SK-N-SH (cell line): ENCODE results near the gene ZNF319. TPM values are rescaled to one million over a fixed set of nuclear protein-coding genes. Genes with fewer than 3 reads are reported as not detected.
"Not testable (repeated sequence)": the region's sequence is repeated elsewhere in the genome, so short reads cannot be mapped to it uniquely, and the experiment has no call there.

Experiments
- CTCF ChIA-PET: fragments of 300-600, 350-600 bp; formaldehyde crosslinking; extraction: SDS; loops from one replicate; lab custom pipeline; 2021; lab: Yijun Ruan, JAX
- POLR2A ChIA-PET: fragments of 350-600 bp; sonication (Branson Sonifier 250); formaldehyde crosslinking; extraction: SDS; loops from one replicate; lab custom pipeline; 2020; ENCODE audit warnings: antibody characterized with exemption, inconsistent platforms; lab: Yijun Ruan, JAX
- DNase-seq: peaks from one replicate; pipeline ENCODE4 v3.0.0; 2012
- H2AFZ ChIP-seq: fragments of 200-600 bp; sonication (generic); 2 replicates; pipeline ENCODE4 v1.8.1; 2016; ENCODE audit warnings: antibody characterized with exemption, mild to moderate bottlenecking, low read depth
- H3F3A ChIP-seq: fragments of 200-600 bp; sonication (generic); replicated peaks from 2 replicates; pipeline ENCODE3; 2016; ENCODE audit warnings: antibody characterized with exemption, mild to moderate bottlenecking; ENCODE audit not compliant: insufficient read depth
- H3K27ac ChIP-seq, 2 experiments: fragments of 200-500 bp in 1 of 2; fragments of 200-600 bp in 1 of 2; sonication (Bioruptor generic) in 1 of 2; sonication (generic), shearing (Covaris generic) in 1 of 2; 2 replicates each; pipeline versions ENCODE4 v1.5.1 to v1.6.1; 2014 to 2016; ENCODE audit warnings: low read depth in 2 of 2, inconsistent platforms in 1 of 2, low read length in 1 of 2, mild to moderate bottlenecking in 1 of 2, mixed read lengths in 1 of 2
- H3K27me3 ChIP-seq: fragments of 200-600 bp; sonication (generic), shearing (Covaris generic); 2 replicates; pipeline ENCODE4 v1.6.1; 2016; ENCODE audit warnings: mixed run types; ENCODE audit not compliant: insufficient read depth
- H3K36me3 ChIP-seq, 2 experiments: fragments of 200-500 bp in 1 of 2; fragments of 200-600 bp in 1 of 2; sonication (Bioruptor generic) in 1 of 2; sonication (generic) in 1 of 2; replicated peaks in 1 of 2; 2 replicates each; pipeline versions ENCODE3 to v1.5.1; 2014 to 2016; ENCODE audit warnings: low read length in 1 of 2, mild to moderate bottlenecking in 1 of 2; ENCODE audit not compliant: insufficient read depth in 2 of 2, control insufficient read depth in 1 of 2
- H3K4me1 ChIP-seq, 2 experiments: fragments of 200-500 bp in 1 of 2; fragments of 200-600 bp in 1 of 2; sonication (Bioruptor generic) in 1 of 2; sonication (generic), shearing (Covaris generic) in 1 of 2; 2 replicates each; pipeline versions ENCODE4 v1.5.1 to v1.6.1; 2014 to 2016; ENCODE audit warnings: low read depth in 1 of 2, low read length in 1 of 2, mixed run types in 1 of 2; ENCODE audit not compliant: insufficient read depth in 2 of 2, control insufficient read depth in 1 of 2
- H3K4me2 ChIP-seq: fragments of 200-600 bp; sonication (generic), shearing (Covaris generic); 2 replicates; pipeline ENCODE4 v1.6.1; 2017; ENCODE audit warnings: mixed run types
- H3K4me3 ChIP-seq, 2 experiments: fragments of 200-500 bp in 1 of 2; fragments of 200-600 bp in 1 of 2; sonication (Bioruptor generic) in 1 of 2; sonication (generic), shearing (Covaris generic) in 1 of 2; 2 replicates each; pipeline versions ENCODE4 v1.5.1 to v1.8.1; 2014 to 2016; ENCODE audit warnings: low read depth in 2 of 2, inconsistent platforms in 1 of 2, low read length in 1 of 2, mild to moderate bottlenecking in 1 of 2, mixed read lengths in 1 of 2, moderate library complexity in 1 of 2
- H3K79me2 ChIP-seq: fragments of 200-600 bp; sonication (generic); 2 replicates; pipeline ENCODE4 v1.8.1; 2017; ENCODE audit warnings: mild to moderate bottlenecking; ENCODE audit not compliant: insufficient read depth
- H3K9ac ChIP-seq: fragments of 200-600 bp; sonication (generic); 2 replicates; pipeline ENCODE4 v1.6.1; 2017; ENCODE audit warnings: mixed run types
- H3K9me2 ChIP-seq: fragments of 200-600 bp; sonication (generic); 2 replicates; pipeline ENCODE4 v1.6.1; 2017; ENCODE audit warnings: mixed run types
- H3K9me3 ChIP-seq: fragments of 200-600 bp; sonication (generic); 2 replicates; pipeline ENCODE4 v1.6.1; 2017; ENCODE audit warnings: mixed run types, mild to moderate bottlenecking, moderate library complexity
- H4K20me1 ChIP-seq: fragments of 200-600 bp; sonication (generic); 2 replicates; pipeline ENCODE4 v1.6.1; 2017; ENCODE audit warnings: mild to moderate bottlenecking, mixed run types; ENCODE audit not compliant: insufficient read depth
- CHD2 ChIP-seq: fragments of 150-350 bp; IDR thresholded peaks from 2 replicates; pipeline ENCODE4 v1.6.1; 2018; ENCODE audit warnings: low read length; ENCODE audit not compliant: partially characterized antibody
- CTCF ChIP-seq: fragments of 200-600 bp; sonication (generic); IDR thresholded peaks from 2 replicates; pipeline ENCODE4 v1.6.1; 2017; ENCODE audit warnings: antibody characterized with exemption, mild to moderate bottlenecking, moderate library complexity
- EP300 ChIP-seq, 2 experiments: IDR thresholded peaks; 2 replicates each; pipeline versions ENCODE4 v1.4.0 to v1.6.1; 2012; ENCODE audit warnings: borderline replicate concordance in 1 of 2, low read depth in 1 of 2, low read length in 1 of 2
- FOXJ3 ChIP-seq: sonication (generic); formaldehyde crosslinking; IDR thresholded peaks from 2 replicates; pipeline ENCODE4 v1.5.1; 2020; ENCODE audit warnings: mild to moderate bottlenecking, missing genetic modification reagents
- GATA2 ChIP-seq: sonication (generic); formaldehyde crosslinking; IDR thresholded peaks from 2 replicates; pipeline ENCODE4 v1.5.0; 2020; ENCODE audit warnings: mild to moderate bottlenecking, missing genetic modification reagents
- IRF3 ChIP-seq: fragments of 150-350 bp; IDR thresholded peaks from 2 replicates; pipeline ENCODE4 v1.6.1; 2016; ENCODE audit warnings: mild to moderate bottlenecking, low read depth, low read length
- MXI1 ChIP-seq: IDR thresholded peaks from 2 replicates; pipeline ENCODE4 v1.6.1; 2012; ENCODE audit warnings: mild to moderate bottlenecking, low read depth, low read length, improper control_type of control experiment
- RAD21 ChIP-seq: IDR thresholded peaks from 2 replicates; pipeline ENCODE4 v1.6.1; 2012; ENCODE audit warnings: mild to moderate bottlenecking, low read length
- RXRA ChIP-seq: IDR thresholded peaks from 2 replicates; pipeline ENCODE4 v1.4.0; 2012; ENCODE audit warnings: low read depth, mild to moderate bottlenecking, borderline replicate concordance
- TCF12 ChIP-seq: IDR thresholded peaks from 2 replicates; pipeline ENCODE4 v1.4.0; 2012
- TEAD4 ChIP-seq: IDR thresholded peaks from 2 replicates; pipeline ENCODE4 v1.4.0; 2012; ENCODE audit warnings: mild to moderate bottlenecking, borderline replicate concordance; ENCODE audit not compliant: insufficient read depth
- WGBS: methylation state at CpG from one replicate; pipeline ENCODE4 v1.1.6; 2017; ENCODE audit warnings: low lambda C conversion rate; 5-methylcytosine and 5-hydroxymethylcytosine counted together
- polyA plus RNA-seq, 3 experiments: library from polyadenylated mRNA; depleted of rRNA; stranded (reverse); fragments of >200 nt; gene quantifications; 2 replicates each; pipeline ENCODE4 v1.2.3, GENCODE V29; 2012

ZNF319 gene
- polyA plus RNA-seq, 1 of the 3 experiments (the other 2 are of a cell fraction): 7.6 TPM

- CTCF ChIA-PET: interaction anchor here (0.6 to 1.8 kb wide), 6 partner anchors 9 to 201 kb away, joined by 3 to 5 read pairs (median 4); partner anchors contain the start of gene ZNF319
Observed at GRCh38 chr16:57979006-57979585, 21.4 kb downstream of the ZNF319 start.

GRCh38 chr16:57978070-57978465 is 22.4 kb downstream of the ZNF319 start:
- H2AFZ ChIP-seq, H3K4me2 ChIP-seq, H3K79me2 ChIP-seq, H3F3A ChIP-seq, H3K36me3 ChIP-seq, H3K9me3 ChIP-seq, H4K20me1 ChIP-seq, H3K27ac ChIP-seq, H3K4me1 ChIP-seq, H3K27me3 ChIP-seq, H3K4me3 ChIP-seq, POLR2A ChIA-PET, H3K9me2 ChIP-seq, H3K9ac ChIP-seq, DNase-seq: not testable (repeated sequence)
- CTCF ChIA-PET: interaction anchor here (0.8 to 1.4 kb wide), 4 partner anchors 78 to 143 kb away, joined by 3 to 8 read pairs (median 4); no protein-coding TSS in a partner anchor
- WGBS: 86% methylated on average over 1 of the region's 2 CpGs

More at GRCh38 chr16:57979006-57979585, 21.4 kb downstream of the ZNF319 start:
- H3K27me3 ChIP-seq: no peaks in the 10 kb centered on the region; the same call in 1 of the 2 replicates
- no peak for TF ChIP-seq MXI1
- TF ChIP-seq EP300 (IDR thresholded peaks at IDR 0.05; ENCODE audit: borderline replicate concordance in 1 of 2, low read depth in 1 of 2, low read length in 1 of 2): no peak
- no peak for TF ChIP-seq TCF12
- no peak for TF ChIP-seq IRF3
- TF ChIP-seq RXRA: no peak
- no peak for TF ChIP-seq TEAD4
- TF ChIP-seq RAD21: no peak
- TF ChIP-seq FOXJ3 (CRISPR knock-in tag): no peak
- H3K9ac ChIP-seq: no peak overlapping the region
- H3K9me2 ChIP-seq: no peaks in the 10 kb centered on the region
- H3K9me3 ChIP-seq: no peaks in the 10 kb centered on the region
- H3F3A ChIP-seq: no peaks in the 10 kb centered on the region
- no peak overlapping the region for H3K4me2 ChIP-seq
- POLR2A ChIA-PET: no interaction called here
- no peaks in the 10 kb centered on the region for H3K36me3 ChIP-seq
- no peaks in the 10 kb centered on the region for H4K20me1 ChIP-seq
- DNase-seq: no peak
- no peak overlapping the region for H2AFZ ChIP-seq
- no peak overlapping the region for H3K27ac ChIP-seq
- no peak overlapping the region for H3K4me3 ChIP-seq
- WGBS: 86% methylated on average over 11 of the region's 11 CpGs
- H3K4me1 ChIP-seq: no peaks in the 10 kb centered on the region
- no peaks in the 10 kb centered on the region for H3K79me2 ChIP-seq

- POLR2A ChIA-PET: no interaction called here
- 75% methylated on average over 7 of the region's 12 CpGs for WGBS
- Histone ChIP-seq H4K20me1 (no peaks in the 10 kb centered on the region), H3K27me3 (no peaks in the 10 kb centered on the region; the same call in 1 of the 2 replicates), H3K4me2 (no peak overlapping the region)
- TF ChIP-seq CHD2 (no peak), CTCF (peak; percentile 20; the same call in 1 of the 2 replicates), RAD21 (peak; percentile 52), GATA2 (CRISPR knock-in tag) (no peak)
- TF ChIP-seq, all 33 proteins: peak for 2
- H3K9me3 ChIP-seq: no peaks in the 10 kb centered on the region
- H3K36me3 ChIP-seq: no peaks in the 10 kb centered on the region
- no peaks in the 10 kb centered on the region for H3K9me2 ChIP-seq
- peak; percentile 61 for DNase-seq
- no peak overlapping the region for H2AFZ ChIP-seq
- H3K27ac ChIP-seq: no peak overlapping the region
- H3K4me1 ChIP-seq: no peaks in the 10 kb centered on the region
- no peaks in the 10 kb centered on the region for H3K79me2 ChIP-seq
- no peak overlapping the region for H3K4me3 ChIP-seq
- no peaks in the 10 kb centered on the region for H3F3A ChIP-seq
- CTCF ChIA-PET: interaction anchor here (0.8 to 2.1 kb wide), 6 partner anchors 23 to 401 kb away, joined by 3 to 8 read pairs (median 4); partner anchors contain the start of gene ZNF319
- H3K9ac ChIP-seq: no peak overlapping the region
Observed at GRCh38 chr16:57977418-57978069, 22.9 kb downstream of the ZNF319 start.
